NCI-H1436 treated with DMSO at 0.1 percent for 48 hours (cell line): ENCODE measurements around the gene TNS1.

Experiments
- DNase-seq: peaks from one replicate; lab custom pipeline; 2025; lab: John Stamatoyannopoulos, UW

TNS1 gene

GRCh38 chr2:217998926-217999594 lies 3.7 kb downstream of the TNS1 start:
- no peak for DNase-seq

- DNase-seq = no peak
Measured at GRCh38 chr2:217997510-217997909, 5.3 kb downstream of the TNS1 start.

DNA sequence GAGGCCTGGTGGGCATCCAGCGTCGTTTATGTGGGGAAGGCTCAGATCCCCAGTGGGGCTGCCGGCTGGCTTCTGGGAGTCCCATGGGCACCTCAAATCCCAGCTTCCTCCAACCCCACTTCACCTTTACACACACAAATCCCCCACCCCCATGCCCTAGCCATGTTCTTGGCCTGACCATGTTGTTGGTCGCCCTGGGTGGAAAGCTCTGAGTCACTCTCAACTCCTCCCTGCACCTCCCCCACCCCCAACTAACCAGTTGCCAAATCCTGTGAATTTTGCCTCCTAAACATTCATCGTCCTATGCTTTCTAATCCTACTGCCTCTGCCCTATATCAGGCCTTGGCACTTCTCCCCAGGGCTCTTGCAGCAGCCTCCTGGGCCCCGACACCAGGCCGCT lies 6.4 kb downstream of the TNS1 start:
- no peak for DNase-seq

- DNase-seq = no peak
Measured at GRCh38 chr2:217995731-217996231, 7.0 kb downstream of the TNS1 start.

DNA sequence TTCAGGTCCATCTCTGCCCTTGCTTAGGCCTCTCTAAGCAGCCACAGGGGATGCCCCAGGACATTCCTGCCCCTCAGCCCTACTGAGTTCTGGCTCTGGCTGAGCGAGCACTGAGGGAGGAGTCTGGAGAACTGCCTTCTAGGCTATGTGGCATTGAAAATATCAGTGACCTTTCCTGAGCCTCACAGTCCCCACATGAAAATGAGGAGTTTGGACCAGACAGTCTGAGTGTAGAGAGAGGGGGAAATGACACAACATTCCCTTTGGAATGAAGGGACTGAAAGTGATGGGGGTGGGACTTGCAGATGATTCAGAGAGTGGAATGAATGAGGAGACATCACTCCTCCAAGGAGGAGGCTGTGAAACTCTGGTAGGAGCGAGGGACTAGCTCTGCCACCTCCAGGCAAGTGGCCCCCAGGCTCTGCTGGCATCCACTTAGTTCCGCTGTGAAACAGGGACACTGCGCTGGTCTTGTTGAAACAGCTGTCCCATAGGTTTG lies 8.0 kb downstream of the TNS1 start:
- DNase-seq = no peak

- no peak for DNase-seq
Measured at GRCh38 chr2:217993817-217994463, 8.9 kb downstream of the TNS1 start.

- no peak for DNase-seq
Measured at GRCh38 chr2:217993138-217993537, 9.7 kb downstream of the TNS1 start.

DNA sequence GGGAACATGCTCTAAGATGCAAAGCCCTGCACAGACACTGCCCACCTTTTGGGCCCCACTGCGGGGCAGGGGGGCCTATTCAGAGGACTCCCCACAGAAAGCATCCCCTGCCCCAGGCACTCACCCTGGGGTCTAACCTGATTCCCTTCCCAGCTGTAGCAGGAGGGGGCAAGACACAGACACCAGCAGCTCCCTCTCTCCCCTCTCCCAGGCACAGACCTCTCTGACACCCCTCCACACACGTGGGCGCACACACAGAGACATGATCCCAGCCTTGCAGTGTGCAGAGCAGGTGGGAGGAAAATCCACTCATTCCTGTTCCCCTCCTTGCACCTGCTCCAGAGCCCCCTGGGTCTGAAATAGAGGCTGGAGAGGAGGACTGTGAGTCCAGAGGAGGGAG lies 10.7 kb downstream of the TNS1 start:
- DNase-seq = no peak

- no peak for DNase-seq
Measured at GRCh38 chr2:217990791-217991465, 11.9 kb downstream of the TNS1 start.

DNA sequence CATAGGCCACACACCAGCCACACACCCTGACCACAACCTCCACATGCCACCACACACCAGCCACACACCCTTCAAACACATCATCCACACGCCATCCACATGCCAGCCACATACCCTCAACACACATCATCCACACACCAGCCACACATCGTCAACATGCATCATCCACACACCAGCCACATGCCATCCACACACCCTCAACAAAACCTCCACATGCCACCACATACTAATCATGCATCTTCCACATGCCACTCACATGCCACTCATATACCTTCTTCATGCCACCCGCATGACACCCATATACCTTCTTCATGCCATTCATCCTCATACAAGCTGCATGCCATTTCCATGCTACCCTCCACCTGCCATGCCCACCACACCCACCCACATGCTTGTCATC lies 12.4 kb downstream of the TNS1 start:
- DNase-seq = no peak

GRCh38 chr2:217989221-217989948 lies 13.4 kb downstream of the TNS1 start:
- no peak for DNase-seq

GRCh38 chr2:217988840-217989204 lies 14.0 kb downstream of the TNS1 start:
- DNase-seq = no peak

GRCh38 chr2:217988014-217988839 lies 14.6 kb downstream of the TNS1 start:
- DNase-seq = no peak

GRCh38 chr2:217987391-217987790 lies 15.4 kb downstream of the TNS1 start:
- no peak for DNase-seq

DNA sequence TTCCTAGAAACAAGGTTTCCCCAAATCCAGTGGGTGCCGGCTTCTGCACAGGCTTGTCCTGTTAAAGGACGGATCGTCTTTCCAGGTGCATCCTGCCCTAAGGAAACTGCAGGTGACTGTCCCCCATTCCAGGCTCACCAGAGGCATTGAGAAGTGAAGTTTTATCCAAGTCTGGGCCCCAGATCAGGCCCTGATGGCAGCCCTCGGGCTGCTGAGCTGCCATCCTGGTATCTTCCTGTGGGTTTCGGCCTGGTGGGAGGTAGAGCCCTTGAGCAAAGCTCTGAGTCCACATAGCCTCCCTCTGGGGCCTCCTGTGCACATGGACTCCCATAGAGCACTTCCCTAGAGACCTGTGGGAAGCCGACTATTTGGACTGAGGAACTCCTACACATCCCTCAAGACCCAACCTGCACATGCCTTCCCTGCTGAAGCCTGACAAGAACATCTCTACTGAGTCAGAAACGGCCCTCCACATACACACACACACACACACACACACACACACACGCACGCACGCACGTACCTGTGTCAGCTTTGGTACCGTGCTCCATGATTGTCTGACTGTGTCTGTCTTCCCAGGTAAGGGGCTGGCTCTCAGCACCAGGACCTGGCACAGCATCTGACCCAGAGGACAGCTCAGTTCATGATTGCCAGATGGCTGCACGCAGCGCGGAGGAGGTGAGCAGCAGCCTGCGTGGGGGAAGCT lies 16.4 kb downstream of the TNS1 start:
- no peak for DNase-seq

- DNase-seq = no peak
Measured at GRCh38 chr2:217983276-217984233, 19.2 kb downstream of the TNS1 start.

DNA sequence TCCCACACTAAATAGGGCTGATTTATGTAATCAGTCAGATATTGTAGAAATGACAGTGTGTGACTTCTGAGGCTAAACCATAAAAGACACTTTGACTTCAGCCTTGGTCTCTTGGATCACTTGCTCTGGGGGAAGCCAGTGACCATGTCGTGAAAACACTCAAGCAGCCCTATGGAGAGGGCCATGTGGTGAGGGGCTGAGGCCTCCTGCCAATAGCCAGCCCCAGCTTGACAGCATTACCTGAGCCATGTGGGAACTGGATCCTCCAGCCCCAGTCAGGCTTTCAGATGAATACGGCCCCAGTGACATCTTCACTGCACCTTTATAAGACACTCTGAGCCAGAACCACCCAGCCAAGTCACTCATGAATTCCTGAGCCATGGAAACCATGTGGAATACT lies 20.8 kb downstream of the TNS1 start:
- DNase-seq = no peak

DNA sequence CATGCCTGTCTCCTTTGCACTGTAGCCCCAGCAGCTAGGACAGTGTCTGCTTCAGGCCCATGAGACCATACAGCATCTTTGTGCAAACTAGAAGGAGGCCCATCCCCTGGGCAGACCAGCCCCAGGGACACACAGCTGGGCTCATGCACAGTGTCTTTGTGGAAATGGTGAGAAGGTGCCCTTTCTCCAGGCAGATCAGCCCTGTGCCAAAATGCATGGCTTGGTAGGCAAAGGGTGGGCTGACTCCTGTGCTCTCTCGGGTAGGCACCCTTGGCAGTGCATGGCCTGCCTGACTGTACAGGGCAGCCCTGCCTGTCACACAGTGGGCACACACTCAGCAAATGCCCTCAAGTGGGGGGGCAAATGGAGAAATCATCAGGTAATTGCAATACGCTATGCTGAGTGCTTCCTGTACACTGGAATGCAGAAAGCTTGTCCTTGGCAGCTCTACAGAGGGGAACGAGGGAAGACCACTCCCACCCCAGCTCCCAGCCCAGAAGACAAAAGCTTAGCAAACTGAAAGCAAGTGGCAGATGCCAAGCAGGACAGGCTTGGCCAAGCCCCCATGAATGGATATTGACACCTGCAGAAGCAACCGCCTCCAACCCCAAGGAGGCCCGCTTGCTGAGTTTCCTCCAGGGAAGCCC lies 21.6 kb downstream of the TNS1 start:
- DNase-seq = no peak

DNA sequence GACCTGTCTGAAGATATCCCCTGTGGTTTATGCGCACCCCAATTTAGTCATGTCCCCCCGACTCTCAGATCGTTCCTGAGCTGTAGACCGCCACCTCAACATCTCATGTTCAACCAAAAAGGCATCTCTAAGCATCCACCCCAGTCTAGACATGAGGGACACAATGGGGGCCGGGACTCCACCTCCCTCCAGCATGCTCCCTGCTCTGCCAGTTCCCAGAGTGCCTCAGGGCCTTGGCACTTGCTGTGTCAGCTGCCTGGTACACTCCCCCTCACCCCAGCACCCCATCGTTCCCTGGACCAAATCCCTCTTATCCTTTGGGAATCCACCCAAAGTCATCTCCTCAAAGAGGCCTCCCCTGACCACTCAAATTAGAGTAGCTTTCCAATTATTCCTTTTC lies 22.2 kb downstream of the TNS1 start:
- DNase-seq = no peak
